ENCODE measurements around the gene FAM83C. TPM values are rescaled to one million over a fixed set of nuclear protein-coding genes. Genes with fewer than 3 reads are reported as not detected.

Gene FAM83C
- total RNA-seq, 1 experiment from 2014 or later = not detected

DNA sequence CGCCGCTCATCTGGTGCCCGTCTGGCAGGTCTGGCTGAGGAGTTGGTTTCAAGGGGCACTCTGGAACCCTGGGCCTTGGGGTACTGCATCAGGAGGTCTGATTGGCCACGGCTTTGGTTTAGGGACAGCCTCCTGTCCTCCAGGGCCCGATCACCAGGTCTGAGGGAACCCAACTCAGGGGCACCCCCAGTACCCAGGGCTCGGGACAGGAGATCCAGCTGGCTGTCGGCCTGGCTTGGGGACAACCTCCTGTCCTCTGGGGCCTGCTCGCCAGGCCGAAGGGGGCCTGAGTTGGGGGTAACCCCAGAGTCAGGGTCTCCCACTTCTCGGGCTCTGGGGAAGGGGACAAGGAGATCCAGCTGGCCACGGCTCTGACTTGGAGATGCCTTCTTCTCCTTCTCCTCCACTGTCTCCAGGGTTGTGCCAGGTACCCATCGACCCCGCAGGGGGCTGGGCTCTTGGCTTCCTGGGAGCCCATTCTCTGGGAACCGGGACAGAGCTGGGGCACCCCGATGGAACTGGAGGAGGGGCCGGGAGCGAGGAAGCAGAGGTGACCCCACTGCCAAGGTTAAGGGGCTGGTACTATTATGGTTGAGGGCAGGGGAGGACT, 5.2 kb downstream of the FAM83C start:
- Mint-ChIP-seq H3K4me1 (ENCODE audit: insufficient read depth, unreplicated experiment) (peaks cover 14% of the 10 kb centered on the region), H3K9me3 (ENCODE audit: unreplicated experiment) (no peaks in the 10 kb centered on the region), H3K36me3 (ENCODE audit: insufficient read depth, unreplicated experiment) (peaks cover 13% of the 10 kb centered on the region), H3K27ac (ENCODE audit: low read depth, unreplicated experiment) (no peak overlapping the region), H3K27me3 (ENCODE audit: insufficient read depth, unreplicated experiment) (no peaks in the 10 kb centered on the region), H3K4me3 (ENCODE audit: unreplicated experiment) (no peak overlapping the region)
- DNase-seq (ENCODE audit: unreplicated experiment) = no peak
- POLR2A ChIA-PET = interaction anchor here (0.5 to 2.2 kb wide), 6 partner anchors 9 to 168 kb away, joined by 3 to 6 read pairs (median 4); partner anchors contain the start of gene CEP250
- intact Hi-C loops (cut with micrococcal nuclease) = no loop called here
- BruUV-seq (replicated peaks) = no TSS peak
- TF ChIP-seq, protein P1, sequence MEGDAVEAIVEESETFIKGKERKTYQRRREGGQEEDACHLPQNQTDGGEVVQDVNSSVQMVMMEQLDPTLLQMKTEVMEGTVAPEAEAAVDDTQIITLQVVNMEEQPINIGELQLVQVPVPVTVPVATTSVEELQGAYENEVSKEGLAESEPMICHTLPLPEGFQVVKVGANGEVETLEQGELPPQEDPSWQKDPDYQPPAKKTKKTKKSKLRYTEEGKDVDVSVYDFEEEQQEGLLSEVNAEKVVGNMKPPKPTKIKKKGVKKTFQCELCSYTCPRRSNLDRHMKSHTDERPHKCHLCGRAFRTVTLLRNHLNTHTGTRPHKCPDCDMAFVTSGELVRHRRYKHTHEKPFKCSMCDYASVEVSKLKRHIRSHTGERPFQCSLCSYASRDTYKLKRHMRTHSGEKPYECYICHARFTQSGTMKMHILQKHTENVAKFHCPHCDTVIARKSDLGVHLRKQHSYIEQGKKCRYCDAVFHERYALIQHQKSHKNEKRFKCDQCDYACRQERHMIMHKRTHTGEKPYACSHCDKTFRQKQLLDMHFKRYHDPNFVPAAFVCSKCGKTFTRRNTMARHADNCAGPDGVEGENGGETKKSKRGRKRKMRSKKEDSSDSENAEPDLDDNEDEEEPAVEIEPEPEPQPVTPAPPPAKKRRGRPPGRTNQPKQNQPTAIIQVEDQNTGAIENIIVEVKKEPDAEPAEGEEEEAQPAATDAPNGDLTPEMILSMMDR (IDR thresholded peaks at IDR 0.05; ENCODE audit: unreplicated experiment) = no peak
- CTCF ChIA-PET = interaction anchor here (0.5 to 1.6 kb wide), 7 partner anchors 15 to 182 kb away, joined by 3 to 4 read pairs (median 4); partner anchors contain the start of gene GDF5

DNA sequence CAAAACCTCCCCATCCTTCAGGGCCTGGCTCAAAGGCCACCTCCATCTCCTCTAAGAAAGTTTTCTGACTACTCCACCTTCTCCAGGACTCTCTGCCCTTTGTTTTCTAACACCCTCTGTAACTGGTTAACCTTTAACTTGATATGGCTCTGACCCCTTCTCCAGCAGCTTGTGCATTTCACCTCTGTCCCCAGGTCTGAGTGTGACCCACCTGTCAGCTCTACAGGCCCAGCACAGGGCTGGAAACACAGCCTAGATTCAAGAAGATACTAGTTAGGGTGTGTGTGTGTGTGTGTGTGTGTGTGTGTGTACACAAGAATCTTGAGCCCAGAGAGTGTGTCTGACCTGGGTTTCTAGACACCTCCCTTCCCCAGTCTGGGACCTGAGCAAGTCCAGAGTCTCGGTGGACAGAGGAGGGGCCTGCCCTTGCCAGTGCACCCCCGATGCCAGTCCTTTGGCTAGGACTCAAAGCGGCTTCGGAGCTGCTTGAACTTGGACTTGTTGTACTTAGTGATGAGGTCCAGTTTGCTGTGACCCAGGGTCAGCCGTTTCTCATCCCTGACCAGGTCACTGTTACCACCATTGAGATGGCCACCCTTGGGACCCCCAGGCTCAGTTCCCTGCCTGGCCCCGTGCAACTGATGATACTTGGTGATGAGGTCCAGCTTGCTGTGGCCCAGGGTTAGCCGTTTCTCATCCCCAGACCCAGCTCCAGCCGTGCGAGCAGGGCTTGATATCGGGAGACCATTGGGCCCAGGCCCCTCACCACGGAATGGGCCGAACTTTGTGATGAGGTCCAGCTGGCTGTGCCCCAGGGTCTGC, 5.9 kb downstream of the FAM83C start:
- CTCF ChIA-PET = interaction anchor here (0.5 to 1.6 kb wide), 6 partner anchors 16 to 161 kb away, joined by 3 to 4 read pairs (median 4); partner anchors contain the start of gene GDF5
- BruUV-seq (replicated peaks) = no TSS peak

DNA sequence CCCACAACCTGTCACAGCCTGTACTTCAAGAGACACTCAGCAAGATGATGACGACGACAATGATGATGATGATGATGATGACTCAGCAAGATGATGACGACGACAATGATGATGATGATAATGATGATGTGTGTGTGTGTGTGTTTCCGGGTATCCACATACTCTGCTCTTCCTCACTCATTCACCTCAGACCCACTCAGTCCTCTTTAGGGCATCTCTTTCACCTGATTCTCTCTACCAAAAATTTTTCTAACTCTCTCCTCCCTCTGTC, 6.5 kb downstream of the FAM83C start:
- intact Hi-C loops (cut with micrococcal nuclease) = no loop called here
- peak overlapping the region; percentile 89 for H3K4me3 Mint-ChIP-seq (ENCODE audit: unreplicated experiment)
- TF ChIP-seq, protein P1 (IDR thresholded peaks at IDR 0.05; ENCODE audit: unreplicated experiment) = no peak
- POLR2A ChIA-PET = interaction anchor here (0.7 to 1.0 kb wide), 2 partner anchors 58 to 171 kb away, joined by 3 read pairs; no protein-coding TSS in a partner anchor
- no peaks in the 10 kb centered on the region for H3K27me3 Mint-ChIP-seq (ENCODE audit: insufficient read depth, unreplicated experiment)
- H3K36me3 Mint-ChIP-seq (ENCODE audit: insufficient read depth, unreplicated experiment) = peaks cover 25% of the 10 kb centered on the region
- peak overlapping the region; percentile 81 for H3K27ac Mint-ChIP-seq (ENCODE audit: low read depth, unreplicated experiment)
- CTCF ChIA-PET = interaction anchor here (1.6 kb wide), 1 partner anchor 18 kb away, joined by 4 read pairs; no protein-coding TSS in a partner anchor
- no TSS peak for BruUV-seq (replicated peaks)
- no peaks in the 10 kb centered on the region for H3K9me3 Mint-ChIP-seq (ENCODE audit: unreplicated experiment)
- no peak for DNase-seq (ENCODE audit: unreplicated experiment)
- H3K4me1 Mint-ChIP-seq (ENCODE audit: insufficient read depth, unreplicated experiment) = peaks cover 14% of the 10 kb centered on the region

More for the DNA sequence above, 5.9 kb downstream of the FAM83C start:
- TF ChIP-seq, protein P1 (IDR thresholded peaks at IDR 0.05; ENCODE audit: unreplicated experiment) = no peak
- Mint-ChIP-seq H3K27ac (ENCODE audit: low read depth, unreplicated experiment) (peak overlapping the region; percentile 81), H3K36me3 (ENCODE audit: insufficient read depth, unreplicated experiment) (peaks cover 20% of the 10 kb centered on the region), H3K4me1 (ENCODE audit: insufficient read depth, unreplicated experiment) (peaks cover 14% of the 10 kb centered on the region), H3K27me3 (ENCODE audit: insufficient read depth, unreplicated experiment) (no peaks in the 10 kb centered on the region), H3K4me3 (ENCODE audit: unreplicated experiment) (peak overlapping the region; percentile 89), H3K9me3 (ENCODE audit: unreplicated experiment) (no peaks in the 10 kb centered on the region)
- no peak for DNase-seq (ENCODE audit: unreplicated experiment)
- intact Hi-C loops (cut with micrococcal nuclease) = no loop called here
- POLR2A ChIA-PET = interaction anchor here (0.5 to 2.2 kb wide), 7 partner anchors 10 to 170 kb away, joined by 3 to 6 read pairs (median 4); partner anchors contain the start of gene CEP250
